Astrocyte of the spinal cord (primary cell): ENCODE data around the gene SYNJ2.
A peak's percentile ranks its signal among the peaks of the same experiment; 100 is the strongest.

ENCODE experiments used
- DNase-seq: peaks from one replicate; pipeline ENCODE4 v3.0.0; 2011; ENCODE audit warnings: low read depth, low spot score
- H3K4me3 ChIP-seq: 2 replicates; pipeline ENCODE4 v1.5.1; 2011; ENCODE audit warnings: low read depth, mild to moderate bottlenecking, low read length, moderate library complexity
- CTCF ChIP-seq: IDR thresholded peaks from 2 replicates; pipeline ENCODE4 v1.5.1; 2012; ENCODE audit warnings: low read depth, mild to moderate bottlenecking, low read length, inconsistent platforms
- in situ Hi-C: cut with HindIII; loops from 2 replicates; pipeline ENCODE4 v1.10.0; 2017; ENCODE audit warnings: low sequenced_read_pairs

The SYNJ2 gene

DNA sequence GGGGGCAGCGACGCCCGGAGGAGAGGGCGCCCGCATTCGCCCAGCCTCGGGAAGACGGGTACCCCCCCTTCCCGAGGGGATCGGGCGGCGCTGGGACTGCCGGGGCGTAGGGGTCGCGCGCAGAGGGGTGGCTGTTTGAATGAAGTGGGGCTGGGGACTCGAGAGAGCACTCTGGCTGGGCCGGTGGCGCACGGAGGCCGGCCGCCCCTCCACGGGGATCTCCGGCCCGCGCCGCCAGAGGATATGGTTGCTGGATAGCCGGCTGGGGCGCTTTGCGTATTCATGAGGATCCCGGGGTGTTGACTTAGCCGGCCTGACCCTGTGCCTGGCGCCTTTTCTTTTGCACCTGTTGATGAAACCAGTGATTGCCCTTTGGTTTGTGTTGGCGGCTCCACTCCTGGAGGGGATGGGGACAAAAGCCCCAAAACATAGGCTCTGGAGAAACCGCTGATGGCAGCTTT lies 469 bp downstream of the SYNJ2 start:
- H3K4me3 ChIP-seq = peak overlapping the region; percentile 78
- no peak for TF ChIP-seq CTCF
- in situ Hi-C loops = no loop called here
- DNase-seq = peak; percentile 38

GRCh38 chr6:157982563-157983405 lies 1.1 kb downstream of the SYNJ2 start:
- in situ Hi-C loops = no loop called here
- peak; percentile 42 for TF ChIP-seq CTCF
- H3K4me3 ChIP-seq = peak overlapping the region; percentile 78
- peak; percentile 53 for DNase-seq

GRCh38 chr6:157983406-157984119 lies 1.9 kb downstream of the SYNJ2 start:
- in situ Hi-C loops = no loop called here

GRCh38 chr6:157984128-157984527 lies 2.5 kb downstream of the SYNJ2 start:
- in situ Hi-C loops = no loop called here
- DNase-seq = no peak
- no peak for TF ChIP-seq CTCF
- H3K4me3 ChIP-seq = peak overlapping the region; percentile 78

More at GRCh38 chr6:157983406-157984119, 1.9 kb downstream of the SYNJ2 start:
- peak; percentile 40 for DNase-seq
- no peak for TF ChIP-seq CTCF
- peak overlapping the region; percentile 78 for H3K4me3 ChIP-seq

GRCh38 chr6:157984686-157985225 lies 3.1 kb downstream of the SYNJ2 start:
- no peak for DNase-seq
- no peak for TF ChIP-seq CTCF
- in situ Hi-C loops = no loop called here

GRCh38 chr6:157985378-157986155 lies 3.9 kb downstream of the SYNJ2 start:
- in situ Hi-C loops = no loop called here
- TF ChIP-seq CTCF = no peak
- peak overlapping the region; percentile 78 for H3K4me3 ChIP-seq
- DNase-seq = no peak

More at GRCh38 chr6:157984686-157985225, 3.1 kb downstream of the SYNJ2 start:
- H3K4me3 ChIP-seq = peak overlapping the region; percentile 78
